HG02840 (cell line): Measurements from ENCODE around the gene WDR82.

ENCODE experiments used
- ATAC-seq: cut with Tn5 transposase; IDR thresholded peaks from one replicate; pipeline ENCODE4 v1.9.1; 2021; ENCODE audit warnings: mild to moderate bottlenecking, moderate library complexity, moderate number of reproducible peaks; ENCODE audit not compliant: unreplicated experiment, low FRiP score

WDR82 gene

DNA sequence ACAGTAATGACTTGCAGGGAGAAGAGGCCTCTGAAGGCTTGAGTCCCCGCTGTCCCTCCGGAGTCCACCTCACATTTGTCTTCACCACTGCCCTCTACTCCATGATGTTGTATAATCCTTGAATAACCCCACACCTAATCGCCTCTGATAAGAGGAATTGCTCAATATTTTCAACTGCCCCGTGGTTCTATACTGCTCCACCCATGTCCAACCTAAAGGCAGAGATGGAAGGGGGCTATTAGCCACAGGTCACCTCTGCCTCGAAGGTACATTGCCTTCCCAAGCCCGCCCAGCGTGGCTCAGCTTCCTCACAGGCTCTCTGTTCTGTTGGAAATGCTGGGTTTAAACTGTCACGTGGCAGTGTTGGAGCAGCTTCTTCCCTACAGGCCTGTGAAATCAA, 65.4 kb downstream of the WDR82 start:
- no peak for ATAC-seq

GRCh38 chr3:52211268-52211891, 67.1 kb downstream of the WDR82 start:
- ATAC-seq, result no peak

DNA sequence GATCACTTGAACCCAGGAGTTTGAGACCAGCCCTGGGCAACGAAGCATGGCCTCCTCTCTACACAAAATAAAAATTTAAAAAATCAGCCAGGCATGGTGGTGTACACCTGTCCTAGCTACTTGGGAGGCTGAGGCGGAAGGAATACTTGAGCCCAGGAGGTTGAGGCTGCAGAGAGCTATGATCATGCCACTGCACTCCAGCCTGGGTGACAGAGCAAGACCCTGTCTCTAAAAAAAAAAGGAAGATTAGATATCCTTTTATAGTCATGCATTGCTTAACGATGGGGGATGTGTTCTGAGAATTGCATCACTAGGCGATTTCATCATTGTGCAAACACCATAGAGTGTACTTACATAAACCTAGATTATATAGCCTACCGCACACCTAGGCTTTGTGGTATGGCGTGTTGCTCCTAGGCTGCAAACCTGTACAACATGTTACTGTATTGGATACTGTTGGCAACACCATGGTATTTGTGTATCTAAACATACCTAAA, 67.9 kb downstream of the WDR82 start:
- ATAC-seq, result no peak

GRCh38 chr3:52210037-52210436, 68.4 kb downstream of the WDR82 start:
- no peak for ATAC-seq

- no peak for ATAC-seq
Measured at GRCh38 chr3:52208556-52208955, 69.9 kb downstream of the WDR82 start.

- no peak for ATAC-seq
Measured at GRCh38 chr3:52205727-52206372, 72.6 kb downstream of the WDR82 start.
